CD4-positive, alpha-beta T cell treated with Interleukin-4 for 1 hour (primary cell): ENCODE measurements around the gene FCSK.

Experiments
- DNase-seq, 2 donors: peaks; one replicate each; pipeline ENCODE4 v3.0.0-alpha.2; 2020 to 2022

FCSK gene

DNA sequence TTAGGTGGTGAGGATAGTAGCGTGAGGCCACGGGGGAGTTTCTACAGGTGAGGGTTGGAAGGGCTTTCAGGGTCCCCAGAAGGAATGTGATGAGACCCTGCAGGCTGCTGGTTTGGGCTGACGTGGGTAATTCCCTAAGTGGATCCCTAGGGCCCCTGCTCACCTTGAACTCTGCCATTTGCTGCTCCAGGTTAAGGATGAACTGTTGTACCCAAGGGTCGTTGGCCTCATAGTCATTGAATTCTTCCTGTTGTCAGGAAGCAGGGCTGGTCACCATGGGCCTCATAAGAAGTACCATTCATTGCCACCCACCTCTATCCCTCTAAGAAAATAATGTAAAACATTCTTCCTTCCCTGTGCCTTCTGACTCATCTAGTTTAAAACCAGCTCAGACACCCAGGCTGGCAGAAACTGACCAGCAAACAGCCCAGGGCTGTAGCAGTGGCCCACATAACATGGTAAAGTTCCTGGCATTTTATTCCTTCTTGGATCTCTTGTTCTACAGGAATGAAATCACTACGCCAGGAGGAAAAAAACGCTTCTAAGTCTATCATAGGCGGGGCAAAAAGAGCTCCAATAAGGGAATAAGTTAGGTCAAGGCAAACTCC lies 27.6 kb downstream of the FCSK start:
- DNase-seq: no peak

DNA sequence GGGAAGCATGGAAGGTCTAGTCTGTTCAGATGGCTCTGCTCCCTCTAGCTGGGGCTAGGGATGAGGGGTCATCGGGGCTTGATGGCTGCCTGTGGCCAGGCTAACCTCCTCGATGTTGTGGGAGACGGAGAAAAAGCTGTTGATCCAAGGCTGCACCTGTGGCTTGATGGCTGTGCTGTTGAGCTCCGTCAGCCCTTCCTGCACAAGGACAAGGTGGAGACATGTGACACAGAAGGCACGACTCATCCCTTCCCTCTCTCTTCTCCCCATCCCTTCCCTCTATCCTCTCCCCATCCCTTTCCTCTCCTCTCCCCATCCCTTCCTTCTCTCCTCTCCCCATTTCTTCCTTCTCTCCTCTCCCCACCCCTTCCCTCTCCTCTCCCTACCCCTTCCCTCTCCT lies 28.2 kb downstream of the FCSK start:
- DNase-seq: no peak

DNA sequence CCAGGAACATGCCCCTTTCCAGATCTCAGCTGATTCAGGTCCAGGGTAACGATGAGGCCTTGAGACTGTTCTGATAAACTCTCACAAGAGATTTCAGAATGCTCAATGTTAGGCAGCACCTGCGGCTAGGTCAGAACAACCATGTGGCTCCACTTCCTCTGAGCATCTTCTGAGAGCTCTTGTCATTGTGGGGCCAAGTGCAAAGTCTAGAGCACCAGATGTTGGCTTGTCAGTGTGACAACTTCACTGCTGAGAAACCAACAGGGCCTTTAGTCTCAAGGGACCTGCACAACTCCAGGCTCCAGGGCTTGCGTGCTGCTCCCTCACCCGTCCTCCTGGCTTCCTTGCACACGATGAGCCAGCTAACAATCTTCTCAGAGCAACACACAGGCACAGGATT lies 29.0 kb downstream of the FCSK start:
- DNase-seq: no peak

DNA sequence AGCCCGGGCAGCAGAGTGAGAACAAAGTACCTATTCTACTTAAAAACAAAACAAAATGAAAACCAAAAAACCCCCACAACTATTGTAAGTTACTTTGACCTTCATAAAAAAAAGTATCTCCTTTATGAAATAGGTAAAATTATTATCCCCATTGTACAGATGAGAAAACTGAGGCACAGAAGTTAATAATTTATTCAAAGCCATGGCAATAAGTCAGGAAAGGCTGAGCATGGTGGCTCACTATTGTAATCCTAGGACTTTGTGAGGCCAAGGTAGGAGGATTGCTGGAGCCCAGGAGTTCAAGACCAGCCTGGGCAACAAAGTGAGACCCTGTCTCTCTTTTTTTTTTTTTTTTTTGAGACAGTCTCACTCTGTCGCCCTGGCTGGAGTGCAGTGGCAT lies 30.5 kb downstream of the FCSK start:
- DNase-seq: no peak

DNA sequence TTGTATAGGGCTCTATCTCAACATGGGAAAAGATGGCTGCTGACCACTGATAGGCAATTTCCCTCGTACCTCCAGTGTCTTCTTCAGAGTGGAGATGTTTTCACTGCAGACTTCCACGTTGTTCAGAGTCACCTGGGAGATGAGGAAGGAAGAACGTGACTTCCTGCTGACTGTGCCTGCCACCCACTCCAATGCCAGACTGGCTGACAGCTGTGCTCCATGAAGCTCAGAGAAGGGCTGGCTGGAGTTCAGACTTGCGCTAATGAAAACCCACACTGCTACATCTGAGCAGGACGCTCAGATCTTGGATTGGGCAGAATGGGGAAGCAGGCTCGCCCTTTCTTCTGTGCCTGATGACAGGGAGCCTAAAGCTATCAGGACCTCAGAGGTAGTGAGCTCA lies 35.9 kb downstream of the FCSK start:
- DNase-seq: no peak

DNA sequence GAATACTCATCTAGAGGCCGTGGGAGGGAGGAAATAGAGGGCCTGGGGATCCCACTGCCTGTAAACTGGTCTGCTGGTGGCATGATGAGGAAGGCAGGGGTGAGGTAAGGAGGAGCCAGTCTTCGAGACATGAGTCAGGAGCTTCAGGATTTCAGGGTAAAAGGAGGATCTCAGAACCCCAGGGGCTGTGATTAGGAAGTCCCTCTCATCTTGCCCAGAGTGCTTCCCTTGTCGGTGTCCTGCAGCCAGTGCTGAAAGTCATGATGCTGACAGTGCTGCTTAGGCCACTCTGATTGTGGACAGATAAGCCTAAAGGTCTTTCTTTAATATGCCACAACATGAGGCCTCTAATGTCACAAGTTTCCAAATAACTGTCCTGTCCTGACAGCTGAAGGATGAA lies 39.4 kb downstream of the FCSK start:
- no peak for DNase-seq

DNA sequence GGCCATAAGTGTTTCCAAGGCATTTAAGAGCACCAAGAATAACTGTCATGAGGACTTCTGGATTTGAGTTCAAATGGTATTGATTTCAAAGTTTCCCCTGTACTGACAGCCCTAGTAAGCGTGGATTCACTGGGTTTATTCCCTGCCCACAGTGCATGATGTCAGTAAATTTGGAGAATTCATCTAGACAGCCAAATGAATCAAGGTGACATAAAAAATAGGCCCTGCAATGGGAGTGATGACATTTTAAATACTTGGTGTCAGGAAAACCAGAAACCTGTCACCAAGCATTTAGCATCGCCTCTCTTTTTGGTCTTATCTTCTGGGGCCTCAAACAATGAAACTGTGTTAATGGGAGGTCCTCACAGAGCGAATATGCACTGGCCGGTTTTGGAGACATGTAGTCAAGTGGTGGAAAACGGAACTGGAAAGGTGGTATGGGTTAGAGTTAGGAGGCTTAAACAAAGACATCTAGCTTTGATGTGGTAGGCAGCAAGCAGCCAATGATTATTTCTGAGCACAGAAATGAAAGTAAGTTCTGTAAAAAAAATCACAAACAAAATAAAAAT lies 39.9 kb downstream of the FCSK start:
- no peak for DNase-seq

DNA sequence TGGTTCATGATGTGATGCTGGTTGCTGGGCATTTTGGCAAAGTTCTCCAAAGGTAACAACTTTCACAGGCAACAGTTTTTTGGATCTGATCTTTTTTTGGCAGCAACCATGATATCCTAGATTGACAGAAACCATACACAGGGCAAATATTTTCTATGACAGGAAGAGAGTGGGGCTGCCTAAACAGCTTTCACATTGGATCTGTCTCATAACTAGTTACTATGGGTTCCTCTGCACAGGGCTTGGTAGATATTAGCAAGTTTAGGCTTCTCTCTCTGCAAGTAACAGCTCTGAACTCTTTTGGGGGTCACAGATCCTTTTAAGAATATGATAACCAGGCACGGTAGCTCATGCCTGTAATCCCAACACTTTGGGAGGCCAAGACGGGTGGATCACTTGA lies 40.4 kb downstream of the FCSK start:
- no peak for DNase-seq

DNA sequence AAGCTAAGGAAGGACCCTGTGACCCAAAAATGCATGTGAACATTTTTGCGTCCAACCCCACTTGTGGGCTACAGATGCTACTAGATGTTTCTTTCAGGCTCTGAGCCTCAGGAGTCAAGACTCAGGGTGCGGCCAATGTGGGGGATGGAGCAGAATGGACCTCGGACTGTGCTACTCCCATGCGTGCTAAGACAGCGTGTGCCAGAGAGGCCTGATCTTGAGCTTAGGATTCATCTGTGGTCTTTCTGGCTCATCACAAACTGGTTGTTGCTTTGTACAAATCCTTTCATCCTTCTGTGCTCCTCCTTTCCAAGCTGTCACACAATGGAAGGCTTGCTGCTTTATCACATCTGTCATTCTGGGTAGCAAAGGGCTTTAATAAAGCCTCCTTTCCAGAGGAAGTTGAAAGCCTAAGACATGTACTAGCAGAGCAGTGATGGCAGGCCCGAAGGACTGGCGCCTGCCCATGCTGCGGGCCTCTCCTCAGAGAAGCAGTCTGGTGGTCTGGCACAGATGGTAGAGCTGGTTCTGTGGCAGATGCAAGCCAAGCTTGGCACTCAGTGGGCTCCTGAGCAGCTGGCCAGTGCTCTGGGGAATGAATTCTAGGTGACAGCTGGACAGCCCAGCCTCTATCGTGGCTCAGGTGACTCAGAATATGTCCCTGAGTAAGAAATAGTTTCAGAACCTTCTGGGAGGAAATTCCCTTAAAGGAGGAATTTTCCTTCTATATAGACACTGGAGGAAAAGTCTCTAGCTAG lies 41.2 kb downstream of the FCSK start:
- no peak for DNase-seq

DNA sequence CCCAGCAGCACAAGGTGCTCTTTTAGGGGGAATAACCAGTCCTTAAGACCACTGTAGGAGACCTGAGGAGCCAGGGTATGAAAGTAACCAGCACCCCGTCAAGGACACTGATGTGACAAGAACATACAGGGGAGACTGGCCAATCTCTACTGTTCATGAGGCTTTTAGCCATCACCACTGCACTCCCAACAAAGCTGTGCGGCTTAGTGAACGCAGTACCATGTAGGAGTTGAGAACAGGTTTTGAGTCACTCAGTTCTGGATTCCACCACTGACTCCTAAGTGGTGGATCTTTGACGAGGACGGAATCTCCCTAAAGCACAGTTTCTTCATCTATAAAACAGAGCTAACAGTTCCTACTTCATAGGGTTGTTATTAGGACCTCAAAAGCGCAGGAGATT lies 42.1 kb downstream of the FCSK start:
- no peak for DNase-seq

DNA sequence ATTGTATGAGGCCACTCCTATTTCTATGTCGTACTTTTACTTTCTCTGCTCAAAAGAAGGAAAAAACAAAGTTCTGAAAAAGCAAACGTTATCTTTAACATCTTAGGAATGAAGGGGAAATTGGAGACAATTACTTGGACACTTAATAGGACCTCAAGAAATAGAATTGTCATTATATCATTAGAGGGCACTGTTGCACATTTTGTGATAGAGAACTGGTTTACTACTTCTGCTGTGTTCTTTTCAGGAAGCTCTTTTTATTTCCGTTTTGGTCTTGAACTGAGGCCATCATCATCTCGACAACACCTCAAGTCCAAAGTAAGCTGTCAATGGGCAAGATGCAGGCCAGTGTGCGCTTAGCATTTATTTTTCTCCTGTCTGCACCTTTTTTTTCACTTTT lies 54.4 kb downstream of the FCSK start:
- peak in 1 of 2 donors; percentile 52 for DNase-seq

DNA sequence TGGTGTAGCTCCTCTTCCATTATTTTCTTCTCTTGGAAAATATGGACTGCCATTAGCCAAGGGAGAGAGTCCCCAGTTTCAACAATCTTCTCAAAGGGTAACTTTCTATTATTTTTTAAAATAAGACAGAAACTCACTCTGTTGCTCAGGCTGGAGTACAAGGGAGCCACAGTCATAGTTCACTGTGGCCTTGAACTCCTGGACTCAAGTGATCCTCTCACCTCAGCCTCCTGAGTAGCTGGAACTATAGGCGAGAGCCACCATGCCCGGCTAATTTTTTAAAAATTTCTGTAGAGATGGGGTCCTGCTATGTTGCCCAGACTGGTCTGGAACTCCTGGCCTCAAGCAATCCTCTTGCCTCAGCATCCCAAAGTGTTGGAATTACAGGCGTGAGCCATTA lies 55.8 kb downstream of the FCSK start:
- no peak for DNase-seq

DNA sequence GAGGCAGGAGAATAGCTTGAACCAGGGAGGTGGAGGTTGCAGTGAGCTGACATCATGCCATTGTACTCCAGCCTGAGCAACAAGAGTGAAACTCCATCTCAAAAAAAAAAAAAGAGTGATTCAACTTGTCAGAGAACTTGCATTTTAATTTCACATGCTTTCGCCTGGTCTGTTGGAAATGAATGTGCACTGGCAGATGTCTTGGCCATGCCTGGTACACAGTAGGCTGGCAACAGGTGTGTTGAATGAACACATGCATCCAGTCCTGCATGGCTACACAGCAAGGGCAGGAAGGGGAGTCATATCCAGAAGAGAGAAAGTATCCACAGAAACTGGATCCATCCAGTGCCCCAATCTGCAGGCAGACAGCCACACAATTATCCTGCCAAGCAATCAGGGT lies 57.4 kb downstream of the FCSK start:
- no peak for DNase-seq

DNA sequence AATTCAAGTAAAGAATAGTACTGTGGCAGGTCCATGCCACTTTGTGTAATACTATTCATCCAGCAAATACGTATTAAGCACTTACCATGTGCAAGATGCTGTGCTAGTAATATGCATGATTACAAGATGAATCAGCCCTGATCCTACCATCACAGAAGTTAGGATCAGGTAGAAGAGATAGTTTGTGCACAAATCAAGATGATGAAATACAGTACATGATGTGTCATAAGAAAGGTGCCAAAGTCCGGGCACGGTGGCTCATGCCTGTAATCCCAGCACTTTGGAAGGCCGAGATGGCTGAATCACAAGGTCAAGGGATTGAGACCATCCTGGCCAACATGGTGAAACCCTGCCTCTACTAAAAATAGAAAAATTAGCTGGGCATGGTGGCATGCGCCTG lies 58.1 kb downstream of the FCSK start:
- no peak for DNase-seq

DNA sequence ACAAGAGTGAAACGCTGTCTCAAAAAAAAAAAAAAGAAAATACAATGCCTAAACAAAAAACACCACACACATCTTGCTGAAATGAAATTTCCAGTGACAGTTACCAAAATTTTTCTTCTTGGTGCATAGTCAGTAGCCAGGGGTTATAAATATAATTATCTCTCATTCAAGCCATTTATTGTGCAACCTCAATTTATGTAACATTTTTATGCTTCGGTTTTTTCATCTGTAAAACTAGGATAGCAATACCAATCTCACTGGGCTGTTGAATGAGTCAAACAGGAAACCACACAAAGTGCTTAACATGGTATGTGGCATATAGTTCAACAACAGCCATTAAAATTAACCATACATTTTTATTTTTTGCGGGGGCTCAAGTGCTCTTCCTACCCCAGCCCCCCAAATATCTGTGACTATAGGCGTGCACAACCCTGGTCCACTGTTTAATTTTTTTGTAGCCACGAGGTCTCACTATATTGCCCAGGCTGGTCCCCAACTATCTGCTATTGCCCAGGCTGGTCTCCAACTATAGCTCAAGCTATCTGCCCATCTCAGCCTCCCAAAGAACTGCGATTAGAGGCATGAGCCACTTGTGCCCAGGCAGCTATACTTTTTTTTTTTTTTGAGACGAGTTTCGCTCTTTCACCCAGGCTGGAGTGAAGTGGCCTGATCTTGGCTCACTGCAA lies 66.4 kb downstream of the FCSK start:
- peak in 1 of 2 donors; percentile 60 for DNase-seq

DNA sequence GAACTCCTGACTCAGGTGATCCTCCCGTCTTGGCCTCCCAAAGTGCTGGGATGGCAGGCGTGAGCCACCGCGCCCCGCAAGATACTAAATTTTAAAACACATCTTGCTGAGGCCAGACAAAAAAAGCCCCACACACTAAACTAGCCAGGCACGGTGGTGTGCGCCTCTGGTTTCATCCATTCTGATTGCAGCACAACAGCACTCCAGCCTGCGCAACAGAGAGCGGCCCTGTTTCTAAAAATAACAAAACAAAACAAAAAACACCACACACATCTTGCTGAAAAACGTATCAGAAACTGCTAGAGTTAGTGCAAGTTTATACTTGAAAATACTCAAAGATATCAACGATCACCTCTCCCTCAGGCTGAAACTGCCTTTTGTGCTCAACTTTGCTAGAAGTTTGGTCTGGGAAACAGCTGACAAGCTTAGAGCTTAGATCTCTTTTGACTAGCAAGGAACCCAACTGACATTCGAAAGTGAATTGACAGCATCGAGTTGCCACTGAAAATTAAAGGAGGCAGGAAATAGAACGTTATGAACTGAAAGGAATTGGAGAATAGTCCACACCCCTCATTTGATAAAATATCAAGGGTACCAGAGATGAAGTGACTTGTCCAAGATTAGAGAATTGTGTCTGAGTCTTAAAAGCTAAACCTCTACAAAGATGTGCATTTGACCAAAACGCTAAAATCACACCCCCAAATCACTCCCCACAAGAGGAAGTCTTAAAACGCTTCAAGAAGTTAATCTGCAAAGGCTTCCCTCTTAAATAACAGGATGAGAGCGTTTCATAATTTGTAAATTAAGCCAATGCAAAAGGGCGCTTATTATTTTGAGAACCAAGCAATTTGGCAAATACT lies 68.1 kb downstream of the FCSK start:
- peak in 1 of 2 donors; percentile 25 for DNase-seq

DNA sequence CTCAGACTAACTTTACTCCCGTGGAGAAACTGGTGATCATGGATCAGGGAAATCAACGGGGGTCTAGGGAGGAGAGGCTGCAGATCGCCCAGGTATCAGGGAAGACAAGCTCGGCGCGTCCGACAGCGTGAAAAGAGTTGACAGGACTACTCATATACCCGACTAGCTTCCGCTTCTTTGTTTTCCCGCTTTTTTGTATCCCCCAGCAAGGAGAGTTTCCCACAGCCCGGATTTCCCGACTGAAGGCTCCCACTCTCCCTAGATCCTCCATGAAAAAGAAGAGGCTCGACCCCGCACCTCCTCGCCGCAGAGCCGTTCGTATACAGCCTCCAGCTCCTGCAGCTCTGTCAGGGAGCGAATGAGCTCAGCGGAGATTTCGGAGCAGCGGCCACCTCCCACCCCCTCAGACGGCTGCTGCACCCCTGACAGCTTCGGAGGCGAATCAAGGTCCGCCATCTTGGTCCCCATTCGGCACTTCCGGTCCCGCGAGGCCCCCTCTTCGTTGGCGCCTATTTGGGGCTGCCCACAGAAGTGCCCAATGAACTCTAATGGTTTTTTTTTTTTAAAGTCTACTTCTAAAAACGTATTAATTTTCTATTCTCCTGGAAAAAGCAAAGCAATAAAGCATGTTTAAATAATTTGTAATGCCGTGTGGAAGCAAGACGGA lies 68.8 kb downstream of the FCSK start, which contains the start of gene COG4:
TSS of gene COG4 (minus strand) at position 479 of the 667 bp plus-strand sequence. CDS start at position 468, 11 bp downstream.
- peak; percentile 91 to 93 for DNase-seq

DNA sequence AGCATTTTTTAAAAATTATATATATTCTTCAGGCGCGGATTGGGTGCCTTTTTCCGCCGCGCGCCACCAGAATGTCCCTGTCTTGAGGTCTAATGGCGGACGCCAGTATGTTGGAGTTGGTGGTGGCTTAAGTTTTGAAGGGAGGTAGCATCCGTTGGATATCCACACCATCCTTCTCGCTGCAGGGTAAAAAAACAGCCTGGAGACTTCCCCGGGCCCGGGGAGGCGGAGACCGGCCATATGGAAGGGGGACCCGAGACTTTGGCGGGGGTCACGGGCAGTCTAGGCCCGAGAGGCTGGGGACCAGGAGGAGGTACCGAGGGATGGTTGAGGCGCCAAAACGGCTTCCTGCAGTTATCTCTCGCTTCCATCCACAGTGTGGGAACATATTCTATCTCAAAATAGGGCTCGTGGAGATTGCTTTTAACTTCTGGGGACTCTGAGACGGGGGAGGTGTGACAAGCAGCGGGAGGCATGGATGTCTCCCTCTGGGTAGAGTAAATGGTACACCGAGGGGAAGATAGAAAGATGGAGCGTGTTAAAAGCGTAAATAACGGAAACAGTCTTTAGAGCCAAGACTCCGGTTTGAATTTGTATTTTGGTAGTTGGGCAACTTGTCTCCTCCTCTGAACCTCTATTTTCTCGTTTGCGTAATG lies 69.5 kb downstream of the FCSK start, which contains the start of gene SF3B3:
TSS of gene SF3B3 (plus strand) at position 74 of the 656 bp plus-strand sequence. CDS start 2,841 bp downstream, outside the sequence.
- DNase-seq: peak in 1 of 2 donors; percentile 78

DNA sequence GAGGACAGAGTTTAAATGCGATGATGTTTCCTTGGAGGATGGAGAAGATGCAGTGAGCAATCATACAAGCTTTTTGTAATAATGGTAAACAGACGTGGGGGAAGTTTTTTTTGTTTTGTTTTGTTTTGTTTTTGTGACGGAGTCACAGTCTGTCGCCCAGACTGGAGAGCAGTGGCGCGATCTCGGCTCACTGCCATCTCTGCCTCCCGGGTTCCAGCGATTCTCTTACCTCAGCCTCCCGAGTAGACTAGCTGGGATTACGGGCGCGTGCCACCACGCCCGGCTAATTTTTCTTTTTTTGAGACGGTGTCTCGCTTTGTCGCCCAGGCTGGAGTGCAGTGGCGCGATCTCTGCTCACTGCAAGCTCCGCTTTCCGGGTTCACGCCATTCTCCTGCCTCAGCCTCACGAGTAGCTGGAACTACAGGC lies 70.0 kb downstream of the FCSK start:
- peak; percentile 27 to 58 for DNase-seq

DNA sequence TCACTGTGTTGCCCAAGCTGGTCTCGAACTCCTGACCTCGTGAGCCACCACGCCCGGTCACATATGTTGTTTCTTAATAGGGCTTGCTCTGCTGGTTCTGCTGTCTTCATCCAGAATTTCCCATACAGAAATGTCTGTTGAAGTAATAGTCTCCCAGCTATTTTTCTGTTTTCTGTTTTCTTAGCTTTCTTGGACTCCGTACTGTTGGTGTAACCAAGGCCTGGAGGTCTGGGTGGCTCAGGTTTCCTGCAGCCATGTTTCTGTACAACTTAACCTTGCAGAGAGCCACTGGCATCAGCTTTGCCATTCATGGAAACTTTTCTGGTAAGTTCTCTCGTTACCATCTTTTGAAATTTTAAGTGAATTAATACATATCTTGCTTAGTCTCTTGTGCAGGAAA lies 72.0 kb downstream of the FCSK start:
- DNase-seq: no peak

DNA sequence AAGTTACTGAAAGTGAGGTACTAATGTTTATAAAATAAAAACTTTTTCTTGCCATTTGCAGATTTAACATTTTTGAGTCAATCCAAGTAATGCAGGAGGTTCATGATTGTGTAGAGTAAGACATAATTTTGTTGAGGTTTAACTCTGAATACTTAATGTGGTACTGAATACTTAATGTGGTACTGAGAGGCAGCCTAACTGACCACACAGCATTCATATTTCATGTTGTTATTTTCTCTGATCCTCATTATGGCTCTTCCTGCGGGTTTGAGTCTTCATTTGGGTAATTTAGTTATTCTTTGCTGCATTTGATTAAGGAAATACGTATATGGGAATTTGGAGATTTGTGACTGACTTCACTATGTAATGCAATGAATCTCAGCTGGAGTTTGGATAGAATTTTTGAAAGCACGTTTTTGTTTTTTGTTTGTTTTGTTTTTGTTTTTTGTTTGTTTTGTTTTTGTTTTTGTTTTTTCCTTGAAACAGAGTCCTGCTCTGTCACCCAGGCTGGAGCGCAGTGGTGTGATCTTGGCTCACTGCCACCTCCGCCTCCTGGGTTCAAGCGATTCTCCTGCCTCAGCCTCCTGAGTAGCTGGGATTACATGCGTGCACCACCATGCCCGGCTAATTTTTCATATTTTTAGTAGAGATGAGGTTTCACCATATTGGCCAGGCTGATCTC lies 73.1 kb downstream of the FCSK start:
- no peak for DNase-seq
